GF-D8 (cell line): ENCODE measurements around the gene SLC2A11.

Experiments used
- DNase-seq: peaks from one replicate; lab custom pipeline; 2025; lab: John Stamatoyannopoulos, UW

The SLC2A11 gene

GRCh38 chr22:23832226-23833016 is 25.3 kb upstream of the SLC2A11 start:
- DNase-seq, result no peak

GRCh38 chr22:23833017-23833751 is 24.5 kb upstream of the SLC2A11 start:
- DNase-seq, result no peak

- DNase-seq, result no peak
These were observed 23.8 kb upstream of the SLC2A11 start for GRCh38 chr22:23833911-23834317.

DNA sequence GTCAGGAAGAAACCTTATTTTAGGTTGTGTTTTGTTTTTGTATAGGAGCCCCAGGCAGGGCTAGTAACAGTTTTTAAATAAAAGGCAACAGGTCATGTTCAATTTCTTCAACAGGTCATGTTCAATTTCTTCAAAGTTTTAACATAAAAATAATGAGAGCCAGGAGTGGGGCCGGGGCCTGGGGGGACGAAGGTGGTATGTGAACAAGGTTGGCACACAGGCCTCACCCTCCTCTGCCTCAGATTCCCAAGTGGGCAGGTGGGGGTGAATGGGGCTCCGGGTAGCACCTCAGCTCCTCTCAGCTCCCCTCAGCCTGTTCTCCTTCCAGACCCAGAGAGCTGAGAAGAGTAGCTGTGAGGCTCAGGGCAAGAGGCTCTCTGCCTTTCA is 23.3 kb upstream of the SLC2A11 start:
- DNase-seq, result no peak

- DNase-seq, result no peak
These were observed 22.7 kb upstream of the SLC2A11 start for GRCh38 chr22:23834793-23835483.

DNA sequence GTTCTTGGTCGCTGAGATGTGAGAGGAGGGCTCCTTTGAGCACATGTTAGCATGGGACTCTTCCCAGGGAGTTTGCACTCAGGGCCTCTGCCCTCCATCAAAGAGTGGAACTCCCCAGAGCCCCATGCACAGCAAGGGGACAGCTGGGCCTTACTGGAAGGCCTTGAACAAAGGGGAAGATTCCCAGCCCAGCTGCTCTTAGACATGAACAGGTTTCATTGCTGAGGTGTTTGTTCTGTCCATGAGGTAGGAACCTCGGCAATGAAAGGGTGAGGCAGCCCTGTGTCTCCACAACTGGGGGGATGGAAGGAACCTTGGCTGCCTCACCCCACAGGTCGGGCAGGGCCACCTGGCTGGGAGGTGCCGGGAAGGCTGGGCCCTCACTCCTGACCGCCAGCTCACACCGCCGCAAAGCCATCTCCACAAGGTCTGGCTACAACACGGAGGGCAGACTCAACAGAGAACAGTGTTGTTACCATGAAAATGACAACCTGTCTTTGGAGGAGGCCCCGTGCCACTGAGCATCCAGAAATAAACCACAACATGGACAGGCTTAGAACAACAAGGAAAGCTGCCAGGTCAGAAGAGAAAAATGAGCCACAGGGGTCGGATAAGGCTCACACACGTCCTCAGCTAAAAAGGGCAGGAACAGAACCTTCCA is 22.1 kb upstream of the SLC2A11 start:
- DNase-seq, result no peak

GRCh38 chr22:23836281-23836680 is 21.4 kb upstream of the SLC2A11 start:
- DNase-seq, result no peak

DNA sequence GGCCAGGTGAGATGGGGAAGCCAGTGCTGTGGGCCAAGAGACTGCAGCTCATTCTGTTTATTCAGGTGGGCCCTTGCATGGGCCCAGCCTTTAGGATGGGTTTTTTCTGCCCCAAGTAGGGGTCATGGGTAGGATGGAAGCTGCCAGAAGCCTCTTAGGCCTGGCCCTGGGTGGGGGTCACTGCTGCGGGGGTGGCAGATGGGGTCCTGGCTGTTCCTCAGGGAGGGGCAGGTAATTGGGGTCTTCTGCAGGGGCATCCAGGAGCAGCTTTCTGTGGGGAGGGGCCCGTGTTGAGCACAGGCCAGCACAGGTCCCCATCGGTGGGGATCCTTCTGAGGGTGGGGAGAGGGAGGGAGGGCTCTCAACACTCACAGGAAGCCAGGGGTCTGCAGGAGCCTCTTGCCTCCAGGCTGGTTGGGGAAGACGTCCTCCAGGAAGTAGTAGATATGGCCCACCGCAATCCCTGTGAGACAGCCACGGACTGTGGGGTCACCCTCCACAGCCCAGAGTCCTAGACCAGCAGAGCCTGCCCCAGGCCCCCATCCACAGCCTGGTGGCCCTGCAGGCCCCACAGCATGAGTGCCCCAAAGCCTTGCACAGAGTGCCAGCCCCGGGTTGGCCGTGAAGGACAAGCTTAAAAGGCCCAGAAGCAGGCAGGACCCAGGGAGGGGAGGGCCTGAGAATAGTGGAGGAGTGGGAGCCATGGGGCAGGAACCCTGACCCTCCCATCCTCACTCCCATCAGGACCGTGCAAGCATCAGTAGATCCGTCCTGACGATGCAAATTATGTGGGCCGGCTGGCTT is 20.8 kb upstream of the SLC2A11 start:
- no peak for DNase-seq

DNA sequence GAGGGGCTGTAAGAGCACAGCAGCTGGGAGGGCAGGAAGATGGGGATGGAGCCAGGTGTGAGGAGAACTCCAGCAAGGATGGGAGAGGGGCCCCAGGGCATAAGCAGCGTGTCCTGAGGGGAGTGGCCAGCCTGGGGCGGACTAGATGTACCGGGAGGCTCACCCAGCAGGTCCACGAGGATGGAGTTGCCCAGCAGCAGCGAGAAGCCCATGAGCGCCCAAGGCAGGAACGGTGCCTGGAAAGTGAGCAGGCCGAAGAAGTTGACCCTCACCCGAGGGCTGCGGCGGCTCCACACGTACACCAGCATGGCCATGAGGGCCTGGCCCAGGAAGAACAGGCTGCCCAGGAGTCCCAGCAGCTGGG is 20.2 kb upstream of the SLC2A11 start:
- DNase-seq, result no peak

- DNase-seq, result no peak
These were observed 19.6 kb upstream of the SLC2A11 start for GRCh38 chr22:23837911-23838680.

GRCh38 chr22:23838681-23839468 is 18.8 kb upstream of the SLC2A11 start, which contains the start of gene DERL3:
DERL3 (minus strand) TSS chr22:23839006; CDS start chr22:23838987, 19 bp downstream.
- DNase-seq, result peak; percentile 99

GRCh38 chr22:23840026-23840425 is 17.6 kb upstream of the SLC2A11 start:
- no peak for DNase-seq

GRCh38 chr22:23841292-23841691 is 16.4 kb upstream of the SLC2A11 start:
- no peak for DNase-seq

DNA sequence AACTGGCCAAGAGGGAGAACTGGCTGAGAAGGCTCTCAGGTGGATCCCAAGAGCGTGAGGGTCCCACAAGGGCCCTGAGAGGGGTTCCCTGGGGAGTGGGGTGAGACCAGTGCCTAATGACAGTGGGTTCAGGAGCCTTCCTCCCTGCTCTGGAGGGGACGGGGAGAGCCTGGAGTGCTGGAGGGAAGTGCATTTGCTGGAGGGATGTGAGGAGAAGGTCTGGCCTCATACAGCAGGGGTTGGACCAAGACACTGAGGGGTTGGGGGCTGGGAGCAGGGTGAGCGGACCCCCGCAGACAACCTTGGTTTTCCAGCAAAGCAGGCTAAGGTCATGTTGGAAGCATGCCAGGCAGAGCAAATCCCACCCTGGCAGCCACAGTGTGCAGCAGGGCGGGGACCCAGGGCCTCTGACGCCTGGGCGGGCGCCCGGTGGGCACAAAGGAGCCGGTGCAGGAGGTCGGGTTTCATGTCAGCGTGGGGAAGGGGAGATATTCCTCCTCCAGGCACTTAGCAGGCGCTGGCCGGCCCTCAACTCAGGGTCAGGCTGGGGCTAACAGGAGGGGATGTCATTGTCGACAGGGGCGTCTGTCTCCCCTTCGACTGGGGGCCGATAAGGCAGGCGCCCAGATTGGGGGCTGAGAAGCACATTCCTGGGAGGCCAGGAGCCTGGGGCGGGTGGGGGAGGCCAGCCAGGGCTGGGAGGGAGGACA is 15.8 kb upstream of the SLC2A11 start:
- DNase-seq, result no peak

DNA sequence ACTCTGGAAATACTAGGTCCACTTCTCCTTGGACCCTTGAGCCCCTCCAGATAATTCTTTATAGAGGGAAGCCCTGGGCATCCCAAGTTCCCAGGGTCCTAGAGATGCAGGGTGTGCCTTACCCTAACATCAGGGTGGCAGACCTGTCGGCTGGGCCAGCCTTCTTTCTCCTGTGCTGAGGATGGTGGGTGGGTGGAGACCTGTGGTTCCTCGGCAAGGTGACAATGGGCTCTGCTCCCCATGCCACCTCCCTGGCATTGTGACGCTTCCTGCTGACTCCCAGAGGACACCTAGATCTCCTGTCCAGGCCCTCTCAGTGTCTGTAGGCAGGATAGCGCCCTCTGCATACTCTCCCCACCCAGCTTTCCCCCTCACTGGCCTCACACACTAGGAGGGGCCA is 15.1 kb upstream of the SLC2A11 start:
- no peak for DNase-seq

DNA sequence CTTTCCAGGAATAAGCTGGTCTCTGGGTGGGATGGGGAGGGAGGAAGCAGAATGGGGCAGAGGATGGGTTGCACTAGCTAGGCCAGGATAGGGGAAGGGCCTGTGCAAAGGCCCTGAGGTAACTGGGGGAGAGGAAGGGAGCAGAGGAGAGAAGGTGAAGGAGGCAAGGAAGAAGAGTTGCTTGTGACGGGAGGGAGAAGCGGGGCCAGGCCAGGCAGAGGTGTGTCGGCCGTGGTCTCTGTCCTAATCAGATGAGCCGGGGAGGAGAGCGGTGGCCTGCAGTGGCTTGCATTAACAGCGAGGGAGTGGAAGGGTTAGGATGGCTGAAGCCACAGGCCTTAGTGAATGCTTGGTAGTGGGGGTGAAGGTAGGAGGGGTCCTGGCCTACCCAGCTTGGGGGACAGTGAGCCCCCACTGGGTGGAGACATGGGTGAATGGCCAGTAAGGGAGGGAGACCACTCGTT is 12.9 kb upstream of the SLC2A11 start:
- no peak for DNase-seq

DNA sequence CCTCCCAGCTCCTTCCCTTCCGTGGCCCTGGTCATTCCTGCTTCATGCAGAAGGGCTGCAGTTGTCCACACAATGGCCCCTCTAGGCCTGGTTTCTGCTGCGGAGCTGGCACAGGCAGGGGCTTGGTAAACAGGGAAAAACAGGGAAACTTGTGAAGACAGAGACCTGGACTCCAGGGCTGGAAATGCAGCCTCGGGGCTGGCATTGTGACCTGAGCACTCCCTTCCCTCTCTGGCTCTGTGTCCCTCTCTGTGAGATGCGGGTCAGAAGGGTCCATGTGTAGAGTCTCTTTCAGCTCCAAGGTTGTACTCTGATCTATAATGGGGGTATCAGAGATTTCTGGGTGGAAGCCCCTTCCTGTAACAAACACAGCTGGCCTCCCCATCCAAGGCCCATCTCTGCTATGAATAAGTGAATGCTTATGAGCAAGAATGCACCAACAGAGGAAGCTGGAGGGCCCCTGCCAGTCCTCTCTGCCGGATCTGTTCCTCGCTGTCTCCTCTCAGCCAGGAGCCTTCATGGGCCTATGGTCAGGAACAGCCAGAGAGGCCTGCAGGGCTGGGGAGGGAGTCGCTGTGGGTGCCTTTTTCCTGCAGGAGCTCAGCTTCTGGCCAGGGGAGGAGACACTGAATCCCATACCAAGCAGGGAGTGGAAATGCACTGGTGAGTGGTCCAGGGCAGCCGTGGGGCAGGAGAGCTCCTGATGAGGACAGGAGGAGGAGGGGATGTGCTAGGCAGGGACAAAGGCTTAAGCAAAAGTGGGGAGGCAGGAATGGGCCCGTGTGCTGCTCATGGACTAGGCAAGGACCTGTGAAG is 12.2 kb upstream of the SLC2A11 start:
- DNase-seq, result no peak

- no peak for DNase-seq
These were observed 11.6 kb upstream of the SLC2A11 start for GRCh38 chr22:23846081-23846469.
